H9 (cell line): ENCODE data around the gene CCDC81. TPM values are rescaled to one million over a fixed set of nuclear protein-coding genes. Genes with fewer than 3 reads are reported as not detected.

Experiments
- DNase-seq: peaks from one replicate; pipeline ENCODE4 v3.0.0-alpha.2; 2017
- H2AFZ ChIP-seq: one replicate; pipeline ENCODE4 v1.6.1; 2013; ENCODE audit warnings: mild to moderate bottlenecking, low read length, control low read depth, moderate library complexity
- H2AK5ac ChIP-seq: 2 replicates; pipeline ENCODE4 v1.6.1; 2013; ENCODE audit warnings: low read length, control low read depth, mixed read lengths; ENCODE audit not compliant: insufficient read length
- H2BK120ac ChIP-seq: one replicate; pipeline ENCODE4 v1.6.1; 2013; ENCODE audit warnings: low read depth, mild to moderate bottlenecking, low read length, control low read depth, inconsistent platforms; ENCODE audit not compliant: poor library complexity, severe bottlenecking
- H2BK12ac ChIP-seq: 2 replicates; pipeline ENCODE4 v1.6.1; 2013; ENCODE audit warnings: low read length, control low read depth, mixed read lengths, low read depth; ENCODE audit not compliant: insufficient read length
- H2BK15ac ChIP-seq: 2 replicates; pipeline ENCODE4 v1.6.1; 2013; ENCODE audit warnings: low read depth, low read length, control low read depth
- H2BK20ac ChIP-seq: one replicate; pipeline ENCODE4 v1.6.1; 2013; ENCODE audit warnings: low read depth, mild to moderate bottlenecking, low read length, control low read depth, inconsistent platforms; ENCODE audit not compliant: poor library complexity, severe bottlenecking
- H2BK5ac ChIP-seq: 2 replicates; pipeline ENCODE4 v1.6.1; 2013; ENCODE audit warnings: low read length, control low read depth, mixed read lengths; ENCODE audit not compliant: insufficient read length
- H3K14ac ChIP-seq: 2 replicates; pipeline ENCODE4 v1.6.1; 2013; ENCODE audit warnings: low read length, control low read depth; ENCODE audit not compliant: insufficient read depth
- H3K18ac ChIP-seq: 2 replicates; pipeline ENCODE4 v1.6.1; 2013; ENCODE audit warnings: low read depth, mild to moderate bottlenecking, mixed read lengths, low read length, control low read depth; ENCODE audit not compliant: insufficient read length
- H3K23ac ChIP-seq: 2 replicates; pipeline ENCODE4 v1.6.1; 2013; ENCODE audit warnings: low read length, control low read depth, mixed read lengths, low read depth; ENCODE audit not compliant: insufficient read length
- H3K23me2 ChIP-seq: 2 replicates; pipeline ENCODE4 v1.6.1; 2013; ENCODE audit warnings: low read depth, mild to moderate bottlenecking, mixed read lengths, low read length, control low read depth; ENCODE audit not compliant: insufficient read length, poor library complexity, severe bottlenecking
- H3K27ac ChIP-seq: 2 replicates; pipeline ENCODE4 v1.5.1; 2013; ENCODE audit warnings: low read length, control low read depth, mixed read lengths, low read depth; ENCODE audit not compliant: insufficient read length
- H3K27me3 ChIP-seq: 2 replicates; pipeline ENCODE4 v1.6.1; 2013; ENCODE audit warnings: low read length, control low read depth, inconsistent platforms; ENCODE audit not compliant: insufficient read depth
- H3K4ac ChIP-seq: 2 replicates; pipeline ENCODE4 v1.6.1; 2013; ENCODE audit warnings: low read depth, mild to moderate bottlenecking, control low read depth, inconsistent platforms, low read length, moderate library complexity
- H3K4me1 ChIP-seq: 2 replicates; pipeline ENCODE4 v1.6.1; 2013; ENCODE audit warnings: low read length, control low read depth, inconsistent platforms; ENCODE audit not compliant: insufficient read depth
- H3K4me2 ChIP-seq: 2 replicates; pipeline ENCODE4 v1.6.1; 2013; ENCODE audit warnings: low read length, control low read depth, mixed read lengths; ENCODE audit not compliant: insufficient read length, insufficient read depth
- H3K56ac ChIP-seq: 2 replicates; pipeline ENCODE4 v1.6.1; 2013; ENCODE audit warnings: low read depth, mild to moderate bottlenecking, mixed read lengths, low read length, control low read depth; ENCODE audit not compliant: insufficient read length
- H3K79me1 ChIP-seq: 2 replicates; pipeline ENCODE4 v1.6.1; 2013; ENCODE audit warnings: low read depth, mild to moderate bottlenecking, moderate library complexity, low read length, control low read depth, inconsistent platforms; ENCODE audit not compliant: insufficient read depth, poor library complexity, severe bottlenecking
- H3K79me2 ChIP-seq: 2 replicates; pipeline ENCODE4 v1.6.1; 2013; ENCODE audit warnings: low read length, control low read depth, inconsistent platforms; ENCODE audit not compliant: insufficient read depth
- H3K9ac ChIP-seq: 2 replicates; pipeline ENCODE4 v1.6.1; 2013; ENCODE audit warnings: low read length, control low read depth, mixed read lengths; ENCODE audit not compliant: insufficient read length; ENCODE audit errors: extremely low read depth
- H3K9me3 ChIP-seq: one replicate; pipeline ENCODE4 v1.6.1; 2013; ENCODE audit warnings: low read depth, low read length, inconsistent platforms; ENCODE audit not compliant: control insufficient read depth
- H3T11ph ChIP-seq: one replicate; pipeline ENCODE4 v1.6.1; 2013; ENCODE audit warnings: mild to moderate bottlenecking, low read length, control low read depth, inconsistent platforms
- H4K20me1 ChIP-seq: one replicate; pipeline ENCODE4 v1.6.1; 2013; ENCODE audit not compliant: control insufficient read depth, insufficient read length, insufficient read depth
- H4K5ac ChIP-seq: 2 replicates; pipeline ENCODE4 v1.6.1; 2013; ENCODE audit warnings: low read depth, mild to moderate bottlenecking, mixed read lengths, low read length, control low read depth; ENCODE audit not compliant: insufficient read length
- H4K8ac ChIP-seq: replicated peaks from 2 replicates; pipeline ENCODE4 v1.6.1; 2013; ENCODE audit warnings: low read length, control low read depth, mixed read lengths, low read depth; ENCODE audit not compliant: insufficient read length
- H4K91ac ChIP-seq: 2 replicates; pipeline ENCODE4 v1.6.1; 2013; ENCODE audit warnings: low read depth, mild to moderate bottlenecking, moderate library complexity, mixed read lengths, low read length, control low read depth; ENCODE audit not compliant: insufficient read length
- H3K27ac Mint-ChIP-seq, 3 experiments: 2 replicates in 2 of 3; 3 replicates in 1 of 3; pipeline ENCODE4 v1.8.0; 2020 to 2021; ENCODE audit warnings: mixed read lengths in 3 of 3, mild to moderate bottlenecking in 1 of 3, moderate library complexity in 1 of 3
- H3K27me3 Mint-ChIP-seq: 2 replicates; pipeline ENCODE4 v1.8.0; 2021; ENCODE audit warnings: low read depth, mild to moderate bottlenecking, moderate library complexity, mixed read lengths
- H3K36me3 Mint-ChIP-seq, 3 experiments: 2 replicates in 2 of 3; 3 replicates in 1 of 3; pipeline ENCODE4 v1.8.0; 2020 to 2021; ENCODE audit warnings: low read depth in 3 of 3, mixed read lengths in 3 of 3; ENCODE audit not compliant: insufficient read depth in 1 of 3
- H3K4me1 Mint-ChIP-seq, 2 experiments: 2 replicates each; pipeline ENCODE4 v1.8.0; 2020; ENCODE audit warnings: mixed read lengths in 2 of 2
- H3K4me3 Mint-ChIP-seq, 2 experiments: 2 replicates in 1 of 2; 3 replicates in 1 of 2; pipeline ENCODE4 v1.8.0; 2020 to 2021; ENCODE audit warnings: mild to moderate bottlenecking in 2 of 2, mixed read lengths in 2 of 2, moderate library complexity in 1 of 2
- H3K9me3 Mint-ChIP-seq, 2 experiments: 2 replicates in 1 of 2; 3 replicates in 1 of 2; pipeline ENCODE4 v1.8.0; 2020; ENCODE audit warnings: mild to moderate bottlenecking in 2 of 2, mixed read lengths in 2 of 2, moderate library complexity in 1 of 2
- WGBS: extraction: QIAGEN DNeasy Blood & Tissue Kit; methylation state at CpG from one replicate; pipeline ENCODE4 v1.1.7; 2013; ENCODE audit warnings: missing lambda C conversion rate, low lambda C conversion rate, mixed read lengths; ENCODE audit not compliant: insufficient read length; ENCODE audit errors: extremely low coverage; 5-methylcytosine and 5-hydroxymethylcytosine counted together
- total RNA-seq: library from RNA; stranded (reverse); gene quantifications from 2 replicates; pipeline ENCODE4 v1.2.1, GENCODE V29; 2021
- TF ChIP-seq, protein P1 (sequence below): fragments of 200-600 bp; sonication (generic); conservative IDR thresholded peaks from 3 replicates; pipeline ENCODE4 v1.8.0; 2021; ENCODE audit warnings: antibody characterized with exemption, mild to moderate bottlenecking

The CCDC81 gene
- total RNA-seq, 1 experiment from 2014 or later, result 0.52 TPM

- Mint-ChIP-seq H3K27me3 (no peaks in the 10 kb centered on the region), H3K9me3 (peaks cover 0 to 4% of the 10 kb centered on the region in 2 experiments; a peak in 1 of 5 replicates), H3K36me3 (peaks cover 34 to 68% (median 57%) of the 10 kb centered on the region in 3 experiments; a peak in 6 of 7 replicates), H3K4me1 (peaks cover 3 to 10% of the 10 kb centered on the region in 2 experiments; a peak in 3 of 4 replicates), H3K27ac (no peak overlapping the region), H3K4me3 (no peak overlapping the region)
- no peaks in the 10 kb centered on the region for H4K20me1 ChIP-seq
- H4K8ac ChIP-seq, result no peak overlapping the region
- H3K4me2 ChIP-seq, result no peak overlapping the region
- no peak overlapping the region for H2BK120ac ChIP-seq
- H3K9me3 ChIP-seq, result no peaks in the 10 kb centered on the region
- H3K4ac ChIP-seq, result no peak overlapping the region
- no peak overlapping the region for H2AK5ac ChIP-seq
- no peak overlapping the region for H2BK15ac ChIP-seq
- H3K56ac ChIP-seq, result no peak overlapping the region
- no peaks in the 10 kb centered on the region for H3K23me2 ChIP-seq
- no CpG with 5 or more reads among the region's 2 CpGs for WGBS
- H2BK5ac ChIP-seq, result no peak overlapping the region
- no peak overlapping the region for H3K14ac ChIP-seq
- H4K5ac ChIP-seq, result no peak overlapping the region
- H2AFZ ChIP-seq, result no peak overlapping the region
- no peak overlapping the region for H2BK12ac ChIP-seq
- no peaks in the 10 kb centered on the region for H3K79me2 ChIP-seq
- H3K27ac ChIP-seq, result no peak overlapping the region
- H3K79me1 ChIP-seq, result no peaks in the 10 kb centered on the region
- no peaks in the 10 kb centered on the region for H3K27me3 ChIP-seq
- no peak overlapping the region for H2BK20ac ChIP-seq
- no peaks in the 10 kb centered on the region for H3K4me1 ChIP-seq
- no peak overlapping the region for H3K9ac ChIP-seq
- no peak for DNase-seq
- TF ChIP-seq, protein P1, sequence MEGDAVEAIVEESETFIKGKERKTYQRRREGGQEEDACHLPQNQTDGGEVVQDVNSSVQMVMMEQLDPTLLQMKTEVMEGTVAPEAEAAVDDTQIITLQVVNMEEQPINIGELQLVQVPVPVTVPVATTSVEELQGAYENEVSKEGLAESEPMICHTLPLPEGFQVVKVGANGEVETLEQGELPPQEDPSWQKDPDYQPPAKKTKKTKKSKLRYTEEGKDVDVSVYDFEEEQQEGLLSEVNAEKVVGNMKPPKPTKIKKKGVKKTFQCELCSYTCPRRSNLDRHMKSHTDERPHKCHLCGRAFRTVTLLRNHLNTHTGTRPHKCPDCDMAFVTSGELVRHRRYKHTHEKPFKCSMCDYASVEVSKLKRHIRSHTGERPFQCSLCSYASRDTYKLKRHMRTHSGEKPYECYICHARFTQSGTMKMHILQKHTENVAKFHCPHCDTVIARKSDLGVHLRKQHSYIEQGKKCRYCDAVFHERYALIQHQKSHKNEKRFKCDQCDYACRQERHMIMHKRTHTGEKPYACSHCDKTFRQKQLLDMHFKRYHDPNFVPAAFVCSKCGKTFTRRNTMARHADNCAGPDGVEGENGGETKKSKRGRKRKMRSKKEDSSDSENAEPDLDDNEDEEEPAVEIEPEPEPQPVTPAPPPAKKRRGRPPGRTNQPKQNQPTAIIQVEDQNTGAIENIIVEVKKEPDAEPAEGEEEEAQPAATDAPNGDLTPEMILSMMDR, result no peak
- H3T11ph ChIP-seq, result no peak overlapping the region
- no peak overlapping the region for H4K91ac ChIP-seq
- no peak overlapping the region for H3K23ac ChIP-seq
- H3K18ac ChIP-seq, result no peak overlapping the region
Measured at GRCh38 chr11:86337227-86337626, 37.5 kb upstream of the CCDC81 start.
